SU-DHL-6 (cell line): Measurements from ENCODE around the gene ZMYND10.
A peak's percentile ranks its signal among the peaks of the same experiment; 100 is the strongest.

Experiments
- CTCF ChIP-seq: fragments of 200-600 bp; sonication (generic); IDR thresholded peaks from one replicate; pipeline ENCODE4 v1.5.1; 2017; ENCODE audit warnings: antibody characterized with exemption, mild to moderate bottlenecking, low read length, moderate library complexity; ENCODE audit not compliant: insufficient read depth, poor library complexity, severe bottlenecking
- EZH2phosphoT487 ChIP-seq: fragments of 200-600 bp; sonication (generic), shearing (Covaris generic); conservative IDR thresholded peaks from 2 replicates; pipeline ENCODE4 v1.6.1; 2018; ENCODE audit warnings: mild to moderate bottlenecking, antibody characterized with exemption, low read length, moderate library complexity, mixed read lengths

- TF ChIP-seq CTCF (peak; percentile 18), EZH2phosphoT487 (no peak)
Observed at GRCh38 chr3:50298836-50299637, 46.5 kb downstream of the ZMYND10 start, which contains the start of the genes HYAL3 and NAA80.
